Esophagus (tissue), 2 donors: Measurements from ENCODE around the gene TENT4A. TPM values are rescaled to one million over a fixed set of nuclear protein-coding genes. Genes with fewer than 3 reads are reported as not detected.

Source experiments
- H3K27ac ChIP-seq, 2 donors: one replicate each; pipeline ENCODE4 v1.5.1; 2013; ENCODE audit warnings: low read depth in 2 of 2, mild to moderate bottlenecking in 2 of 2, inconsistent platforms in 1 of 2, low read length in 1 of 2, moderate library complexity in 1 of 2
- H3K27me3 ChIP-seq, 2 donors: one replicate each; pipeline ENCODE4 v1.6.1; 2013; ENCODE audit warnings: low read length in 2 of 2, control low read depth in 1 of 2, mild to moderate bottlenecking in 1 of 2; ENCODE audit not compliant: insufficient read depth in 2 of 2, control insufficient read depth in 1 of 2
- H3K36me3 ChIP-seq, 2 donors: one replicate each; pipeline ENCODE4 v1.6.1; 2013; ENCODE audit warnings: low read length in 1 of 2; ENCODE audit not compliant: control insufficient read depth in 2 of 2, insufficient read depth in 2 of 2
- H3K4me1 ChIP-seq, 2 donors: one replicate each; pipeline ENCODE4 v1.6.1; 2013; ENCODE audit warnings: low read length in 1 of 2; ENCODE audit not compliant: control insufficient read depth in 2 of 2, insufficient read depth in 2 of 2
- H3K4me3 ChIP-seq, 2 donors: one replicate each; pipeline ENCODE4 v1.5.1; 2013; ENCODE audit warnings: low read length in 2 of 2, mild to moderate bottlenecking in 2 of 2, low read depth in 1 of 2, moderate library complexity in 1 of 2
- H3K9me3 ChIP-seq, 2 donors: one replicate each; pipeline ENCODE4 v1.6.1; 2013; ENCODE audit warnings: mild to moderate bottlenecking in 2 of 2, low read depth in 1 of 2, low read length in 1 of 2, moderate library complexity in 1 of 2; ENCODE audit not compliant: control insufficient read depth in 2 of 2, insufficient read depth in 1 of 2
- WGBS, 2 donors: extraction: QIAGEN DNeasy Blood & Tissue Kit; methylation state at CpG; one replicate each; pipeline ENCODE4 v1.1.7; 2013; 5-methylcytosine and 5-hydroxymethylcytosine counted together
- polyA plus RNA-seq, 2 donors: library from polyadenylated mRNA; stranded (reverse); fragments of 200-250 nt; gene quantifications; one replicate each; pipeline ENCODE4 v1.2.3, GENCODE V29; 2013
- donor health status: healthy with polysubstance abuse.
- donor health status: Bipolar disorder and iron deficiency.

TENT4A gene
- polyA plus RNA-seq, 2 donors, result 7.9 to 8.9 TPM

- peak overlapping the region in 1 of 2 donors; percentile 40 for H3K27ac ChIP-seq
- no peaks in the 10 kb centered on the region for H3K4me1 ChIP-seq
- no peaks in the 10 kb centered on the region for H3K9me3 ChIP-seq
- no peak overlapping the region for H3K4me3 ChIP-seq
- H3K36me3 ChIP-seq, result peaks cover 0 to 34% of the 10 kb centered on the region in 2 donors
- H3K27me3 ChIP-seq, result no peaks in the 10 kb centered on the region
- WGBS, 2 donors, result 74 to 76% methylated on average over 12 of the region's 12 CpGs
These were observed 31.8 kb downstream of the TENT4A start for GRCh38 chr5:6744841-6745705.

GRCh38 chr5:6745706-6746222 lies 32.5 kb downstream of the TENT4A start:
- 66% methylated on average over 10 of the region's 10 CpGs for WGBS, 2 donors
- Histone ChIP-seq H3K27me3 (no peaks in the 10 kb centered on the region), H3K27ac (peak overlapping the region in 1 of 2 donors; percentile 40)

GRCh38 chr5:6746244-6746643 lies 33.0 kb downstream of the TENT4A start:
- Histone ChIP-seq H3K27ac (no peak overlapping the region), H3K4me1 (no peaks in the 10 kb centered on the region), H3K36me3 (peaks cover under 1 to 36% of the 10 kb centered on the region in 2 donors), H3K4me3 (no peak overlapping the region), H3K9me3 (no peaks in the 10 kb centered on the region), H3K27me3 (no peaks in the 10 kb centered on the region)
- 93 to 94% methylated on average over 9 of the region's 9 CpGs for WGBS, 2 donors

More at GRCh38 chr5:6745706-6746222, 32.5 kb downstream of the TENT4A start:
- Histone ChIP-seq H3K36me3 (peaks cover 0 to 34% of the 10 kb centered on the region in 2 donors), H3K9me3 (no peaks in the 10 kb centered on the region), H3K4me1 (no peaks in the 10 kb centered on the region), H3K4me3 (no peak overlapping the region)

- Histone ChIP-seq H3K9me3 (no peaks in the 10 kb centered on the region), H3K36me3 (peaks cover 2 to 43% of the 10 kb centered on the region in 2 donors), H3K4me3 (no peak overlapping the region), H3K4me1 (no peaks in the 10 kb centered on the region), H3K27ac (no peak overlapping the region), H3K27me3 (no peaks in the 10 kb centered on the region)
- 87 to 89% methylated on average over 9 of the region's 9 CpGs for WGBS, 2 donors
These were observed 33.9 kb downstream of the TENT4A start for GRCh38 chr5:6747103-6747502.

GRCh38 chr5:6748142-6748541 lies 34.9 kb downstream of the TENT4A start:
- Histone ChIP-seq H3K27me3 (no peaks in the 10 kb centered on the region), H3K4me1 (no peaks in the 10 kb centered on the region), H3K9me3 (no peaks in the 10 kb centered on the region), H3K36me3 (peaks cover 2 to 46% of the 10 kb centered on the region in 2 donors), H3K4me3 (no peak overlapping the region), H3K27ac (no peak overlapping the region)
- WGBS, 2 donors, result 90 to 91% methylated on average over 11 of the region's 11 CpGs

GRCh38 chr5:6749026-6749716 lies 35.9 kb downstream of the TENT4A start:
- WGBS, 2 donors, result 92 to 93% methylated on average over 22 of the region's 22 CpGs
- no peak overlapping the region for H3K4me3 ChIP-seq
- H3K27ac ChIP-seq, result no peak overlapping the region
- no peaks in the 10 kb centered on the region for H3K4me1 ChIP-seq
- H3K27me3 ChIP-seq, result no peaks in the 10 kb centered on the region
- peaks cover 2 to 50% of the 10 kb centered on the region in 2 donors for H3K36me3 ChIP-seq
- H3K9me3 ChIP-seq, result no peaks in the 10 kb centered on the region

- Histone ChIP-seq H3K27me3 (no peaks in the 10 kb centered on the region), H3K4me1 (no peaks in the 10 kb centered on the region), H3K27ac (no peak overlapping the region), H3K36me3 (peaks cover 7 to 56% of the 10 kb centered on the region in 2 donors), H3K9me3 (no peaks in the 10 kb centered on the region), H3K4me3 (no peak overlapping the region)
- 89 to 90% methylated on average over 23 of the region's 23 CpGs for WGBS, 2 donors
These were observed 37.1 kb downstream of the TENT4A start for GRCh38 chr5:6750142-6750840.

GRCh38 chr5:6750951-6751685 lies 37.9 kb downstream of the TENT4A start:
- Histone ChIP-seq H3K27ac (no peak overlapping the region), H3K4me3 (no peak overlapping the region), H3K4me1 (no peaks in the 10 kb centered on the region), H3K36me3 (peaks cover 7 to 59% of the 10 kb centered on the region in 2 donors), H3K27me3 (no peaks in the 10 kb centered on the region), H3K9me3 (no peaks in the 10 kb centered on the region)
- WGBS, 2 donors, result 92 to 93% methylated on average over 18 of the region's 18 CpGs

GRCh38 chr5:6752236-6752635 lies 39.0 kb downstream of the TENT4A start:
- H3K9me3 ChIP-seq, result no peaks in the 10 kb centered on the region
- no peaks in the 10 kb centered on the region for H3K27me3 ChIP-seq
- 94 to 97% methylated on average over 12 of the region's 12 CpGs for WGBS, 2 donors
- no peaks in the 10 kb centered on the region for H3K4me1 ChIP-seq
- no peak overlapping the region for H3K4me3 ChIP-seq
- peaks cover 7 to 59% of the 10 kb centered on the region in 2 donors for H3K36me3 ChIP-seq
- no peak overlapping the region for H3K27ac ChIP-seq
